GM12801 (cell line): ENCODE measurements around the gene TEAD4.

Experiments used
- CTCF ChIP-seq: IDR thresholded peaks from one replicate; pipeline ENCODE4 v1.5.1; 2011; ENCODE audit warnings: control low read depth; ENCODE audit not compliant: insufficient read length; ENCODE audit errors: extremely low read depth

Gene TEAD4

GRCh38 chr12:3032161-3032560 lies 73.0 kb downstream of the TEAD4 start:
- no peak for TF ChIP-seq CTCF

- no peak for TF ChIP-seq CTCF
These were observed 73.8 kb downstream of the TEAD4 start for GRCh38 chr12:3032770-3033538.

- no peak for TF ChIP-seq CTCF
These were observed 74.3 kb downstream of the TEAD4 start for GRCh38 chr12:3033539-3033867.

- TF ChIP-seq CTCF: no peak
These were observed 75.0 kb downstream of the TEAD4 start for GRCh38 chr12:3034067-3034750.

GRCh38 chr12:3035171-3035570 lies 76.0 kb downstream of the TEAD4 start:
- TF ChIP-seq CTCF: no peak

- TF ChIP-seq CTCF: no peak
These were observed 76.9 kb downstream of the TEAD4 start for GRCh38 chr12:3035815-3036702.
